GM12801 (cell line): ENCODE measurements around the gene ASCL5.

Source experiments
- CTCF ChIP-seq: IDR thresholded peaks from one replicate; pipeline ENCODE4 v1.5.1; 2011; ENCODE audit warnings: control low read depth; ENCODE audit not compliant: insufficient read length; ENCODE audit errors: extremely low read depth

Gene ASCL5

DNA sequence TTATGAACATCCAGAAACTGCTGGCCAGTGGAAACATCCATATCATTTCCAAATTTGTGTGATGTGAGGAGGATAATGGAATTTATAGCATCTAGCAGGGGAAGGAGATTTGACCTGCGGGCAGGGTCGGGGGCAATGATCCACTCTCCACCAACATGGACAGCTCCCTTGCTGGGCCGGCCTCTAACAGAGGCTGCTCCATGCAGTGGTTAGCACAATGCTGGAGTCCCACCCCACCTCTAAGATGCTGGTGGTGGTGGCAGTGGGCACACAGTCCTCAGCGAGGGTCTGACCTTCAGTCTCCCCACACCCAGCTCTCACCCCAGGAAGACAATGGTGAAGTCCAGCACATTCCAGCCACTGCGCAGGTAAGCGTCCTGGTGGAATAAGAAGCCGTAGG is 33.4 kb downstream of the ASCL5 start:
- no peak for TF ChIP-seq CTCF

DNA sequence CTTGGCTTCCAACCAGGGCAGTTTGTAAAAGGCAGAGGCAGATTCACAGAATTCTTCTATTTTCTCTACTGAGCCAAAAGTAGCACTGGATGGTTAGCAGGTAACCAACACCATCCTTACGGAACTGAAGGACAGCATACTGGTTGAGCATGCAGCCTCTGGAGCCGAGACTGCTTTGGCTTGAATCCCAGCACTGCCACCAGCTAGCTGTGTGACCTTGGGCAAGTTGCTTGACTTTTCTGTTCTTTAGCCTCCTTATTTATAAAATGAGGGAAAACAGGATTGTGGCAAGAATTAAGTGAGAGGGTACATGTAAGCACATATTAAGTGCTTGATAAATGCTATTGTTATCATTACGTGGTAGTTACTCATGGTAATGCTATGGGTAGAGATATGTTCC is 34.2 kb downstream of the ASCL5 start:
- TF ChIP-seq CTCF, result no peak

- no peak for TF ChIP-seq CTCF
These were observed 35.7 kb downstream of the ASCL5 start for GRCh38 chr1:201091256-201091655.

- no peak for TF ChIP-seq CTCF
These were observed 36.4 kb downstream of the ASCL5 start for GRCh38 chr1:201090541-201090940.

- no peak for TF ChIP-seq CTCF
These were observed 37.4 kb downstream of the ASCL5 start for GRCh38 chr1:201089596-201089995.

DNA sequence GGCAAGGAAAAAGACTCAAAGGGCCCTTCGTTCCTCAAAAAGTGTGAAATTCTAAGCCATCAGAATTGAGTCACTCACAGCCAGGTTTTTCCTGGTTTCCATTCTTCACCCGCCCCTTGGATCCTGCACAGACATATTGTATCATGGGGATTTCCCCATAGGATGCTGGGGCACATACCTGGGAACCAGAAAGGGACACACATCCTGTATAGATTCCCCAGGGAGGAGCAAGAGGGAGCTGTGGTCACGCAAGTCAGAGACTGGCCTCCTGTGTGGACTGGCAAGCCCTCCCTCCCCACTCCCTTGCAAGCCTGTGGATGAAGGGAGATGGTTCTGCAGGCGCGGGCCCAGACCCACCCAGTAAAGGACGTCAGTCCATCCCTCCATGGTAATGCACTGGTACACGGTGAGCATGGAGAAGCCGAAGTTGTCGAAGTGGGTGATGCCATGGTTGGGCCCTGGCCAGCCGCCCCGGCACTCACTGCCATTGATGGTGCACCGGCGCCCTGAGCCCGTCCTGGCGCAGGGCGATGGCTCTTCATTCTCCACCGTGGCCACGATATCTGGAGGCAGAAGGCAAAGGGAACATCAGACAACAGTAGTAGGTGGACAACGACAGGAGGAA is 38.0 kb downstream of the ASCL5 start:
- no peak for TF ChIP-seq CTCF

GRCh38 chr1:201088395-201088794 is 38.6 kb downstream of the ASCL5 start:
- TF ChIP-seq CTCF, result no peak
